NOMO-1 treated with dmso at 0.1 percent for 144 hours (cell line): ENCODE measurements around the gene TRIO.
"Not testable (repeated sequence)": the region's sequence is repeated elsewhere in the genome, so short reads cannot be mapped to it uniquely, and the experiment has no call there.

Experiments used
- DNase-seq: peaks from one replicate; lab custom pipeline; 2025; ENCODE audit not compliant: unreplicated experiment; lab: John Stamatoyannopoulos, UW

TRIO gene

GRCh38 chr5:14420101-14420811 lies 277.1 kb downstream of the TRIO start:
- DNase-seq: no peak

GRCh38 chr5:14421851-14422250 lies 278.7 kb downstream of the TRIO start:
- DNase-seq: no peak

- DNase-seq: no peak
Measured at GRCh38 chr5:14424011-14424685, 281.0 kb downstream of the TRIO start.

GRCh38 chr5:14425559-14425958 lies 282.4 kb downstream of the TRIO start:
- DNase-seq: no peak

- DNase-seq: no peak
Measured at GRCh38 chr5:14426521-14426920, 283.4 kb downstream of the TRIO start.

- DNase-seq: no peak
Measured at GRCh38 chr5:14428302-14429081, 285.4 kb downstream of the TRIO start.

GRCh38 chr5:14429101-14430050 lies 286.2 kb downstream of the TRIO start:
- DNase-seq: no peak

GRCh38 chr5:14431534-14431933 lies 288.4 kb downstream of the TRIO start:
- DNase-seq: no peak

- no peak for DNase-seq
Measured at GRCh38 chr5:14432931-14433589, 289.9 kb downstream of the TRIO start.

GRCh38 chr5:14435481-14435880 lies 292.3 kb downstream of the TRIO start:
- DNase-seq: no peak

- not testable (repeated sequence) for DNase-seq
Measured at GRCh38 chr5:14436122-14436521, 293.0 kb downstream of the TRIO start.

- no peak for DNase-seq
Measured at GRCh38 chr5:14436801-14437542, 293.8 kb downstream of the TRIO start.

- DNase-seq: no peak
Measured at GRCh38 chr5:14438195-14438606, 295.1 kb downstream of the TRIO start.

GRCh38 chr5:14439087-14439871 lies 296.1 kb downstream of the TRIO start:
- DNase-seq: no peak

- DNase-seq: no peak
Measured at GRCh38 chr5:14440223-14440581, 297.1 kb downstream of the TRIO start.

GRCh38 chr5:14440582-14441431 lies 297.7 kb downstream of the TRIO start:
- no peak for DNase-seq

GRCh38 chr5:14441641-14442040 lies 298.5 kb downstream of the TRIO start:
- no peak for DNase-seq

- DNase-seq: no peak
Measured at GRCh38 chr5:14442536-14442935, 299.4 kb downstream of the TRIO start.
